GM23248 (cell line): ENCODE data around the gene ARHGEF12.

Source experiments
- EZH2 ChIP-seq: fragments of 200-600 bp; sonication (generic); IDR thresholded peaks from 2 replicates; pipeline ENCODE4 v1.6.1; 2018; ENCODE audit warnings: antibody characterized with exemption, mild to moderate bottlenecking; ENCODE audit not compliant: insufficient read depth, poor library complexity, severe bottlenecking
- EZH2phosphoT487 ChIP-seq: fragments of 200-600 bp; sonication (generic); IDR thresholded peaks from 2 replicates; pipeline ENCODE4 v1.6.1; 2018; ENCODE audit warnings: antibody characterized with exemption, moderate library complexity, mild to moderate bottlenecking, low read depth; ENCODE audit not compliant: insufficient read depth

- TF ChIP-seq EZH2, result no peak
- no peak for TF ChIP-seq EZH2phosphoT487
These were observed 2.1 kb downstream of the ARHGEF12 start for GRCh38 chr11:120338107-120338933.
